ENCODE data around the gene CPNE7.

The CPNE7 gene

GRCh38 chr16:89646270-89646669 is 70.7 kb downstream of the CPNE7 start:
- TF ChIP-seq L3MBTL2 (conservative IDR thresholded peaks at IDR 0.05) = no peak
- TF ChIP-seq TARDBP (IDR thresholded peaks at IDR 0.05) = no peak
- TF ChIP-seq ARNT (IDR thresholded peaks at IDR 0.05) = no peak
- TF ChIP-seq SP1 (IDR thresholded peaks at IDR 0.05) = no peak
- TF ChIP-seq HDGF (IDR thresholded peaks at IDR 0.05; ENCODE audit: borderline replicate concordance) = no peak
- CTCF ChIA-PET = no interaction called here
- POLR2A ChIA-PET = interaction anchor here (0.9 kb wide), 1 partner anchor 11 kb away, joined by 3 read pairs; the partner anchor contains the start of genes CHMP1A and SPATA33
- no peak for DNase-seq (ENCODE audit: extremely low spot score)

Measured in HEK293T (cell line).